ENCODE results near the gene ICAM2.
A peak's percentile ranks its signal among the peaks of the same experiment; 100 is the strongest.

Gene ICAM2

DNA sequence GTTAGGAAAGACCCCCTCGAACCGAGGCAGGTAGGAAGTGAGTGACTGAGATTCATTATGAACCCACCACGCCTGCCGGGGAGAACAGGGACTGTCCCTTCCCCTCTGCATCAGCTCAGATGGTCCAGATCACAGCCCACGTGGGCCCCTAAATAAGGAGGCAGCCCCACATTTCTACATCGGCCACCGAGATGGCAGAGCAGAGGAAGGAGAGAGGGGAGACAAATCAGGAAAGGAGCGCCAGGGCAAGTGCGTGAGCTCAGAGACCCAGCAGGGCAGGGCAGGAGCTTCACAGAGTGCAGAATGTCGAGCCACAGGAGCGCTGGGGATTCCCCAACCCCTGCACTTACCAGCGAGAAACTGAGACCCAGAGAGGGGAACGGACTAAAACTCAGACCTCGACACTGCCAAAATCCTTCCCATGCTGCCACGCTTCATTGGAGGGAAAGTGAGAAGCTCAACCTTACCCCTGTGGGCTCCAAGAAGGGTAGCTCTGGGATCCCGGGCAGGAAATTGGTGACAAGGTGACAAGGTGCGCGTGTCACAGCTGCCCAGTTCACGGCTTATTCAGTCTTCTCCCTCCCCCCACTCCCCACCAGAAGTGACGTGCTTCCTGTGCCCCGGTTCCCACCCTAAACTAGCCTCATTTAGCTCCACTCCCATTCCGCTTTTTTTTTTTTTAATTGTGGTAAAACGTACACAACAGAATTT lies at the start of gene ICAM2:
Gene ICAM2 (minus strand): TSS at position 578 of the 711 bp plus-strand sequence. CDS start 13,942 bp downstream, outside the sequence.
- peak; percentile 69 for DNase-seq (ENCODE audit: low read depth)

DNA sequence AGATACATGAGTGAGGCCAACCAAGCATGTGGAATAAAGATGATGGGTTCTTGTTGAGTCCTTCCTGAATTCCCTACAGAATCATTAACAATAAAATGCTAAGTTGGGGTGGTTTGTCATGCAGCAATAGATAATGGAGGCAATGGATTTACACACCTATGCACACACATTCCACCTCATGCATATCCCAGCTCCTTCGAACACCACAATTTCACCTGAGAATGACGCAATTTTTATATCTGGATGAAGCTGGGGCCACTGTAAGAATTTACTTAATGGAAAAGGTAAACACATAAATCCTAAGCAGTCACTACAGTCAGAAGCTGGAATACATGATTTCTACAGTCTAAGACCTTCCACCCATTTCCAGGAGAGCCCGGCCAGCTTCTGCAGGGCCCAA lies 49.8 kb upstream of the ICAM2 start:
- DNase-seq (ENCODE audit: low read depth): no peak

DNA sequence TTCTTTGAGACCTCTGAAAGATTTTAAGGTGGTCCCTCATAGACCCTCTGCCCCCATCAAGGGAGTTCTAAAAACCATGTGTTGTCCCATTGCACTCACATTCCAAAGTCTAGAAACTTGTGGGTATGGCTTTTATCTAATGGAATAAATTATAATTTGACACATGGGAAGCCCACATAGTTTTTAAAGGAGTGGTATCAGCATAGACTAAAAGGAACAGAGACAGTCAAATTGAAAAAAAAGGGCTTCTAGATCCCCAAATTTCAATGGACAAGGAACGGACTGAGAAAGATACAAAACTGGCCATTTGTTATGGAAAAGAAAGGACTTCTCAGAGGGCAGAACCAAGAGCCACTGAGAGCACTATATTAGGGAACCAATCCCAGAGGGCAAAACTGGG lies 48.7 kb upstream of the ICAM2 start:
- DNase-seq (ENCODE audit: low read depth): no peak

DNA sequence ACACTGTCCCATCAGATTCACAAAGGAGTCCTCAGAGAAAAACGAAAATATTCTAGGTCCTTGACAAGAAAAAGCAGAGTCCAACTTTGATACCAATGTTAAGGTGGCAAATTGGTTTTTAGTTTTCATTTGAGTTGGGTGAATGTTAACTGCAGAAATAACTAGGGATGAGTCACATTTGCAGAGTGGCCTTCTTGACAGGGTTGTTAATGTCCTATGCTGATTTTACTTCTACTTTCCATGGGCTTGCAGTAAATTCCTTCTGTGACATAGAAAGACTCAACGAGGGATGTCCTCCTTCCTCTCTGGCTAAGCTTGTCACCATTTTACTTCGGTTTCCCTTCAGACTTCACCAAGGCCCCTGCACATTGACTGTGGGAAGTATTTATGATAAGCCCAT lies 47.2 kb upstream of the ICAM2 start:
- no peak for DNase-seq (ENCODE audit: low read depth)

GRCh38 chr17:64066716-64067115 lies 46.3 kb upstream of the ICAM2 start:
- no peak for DNase-seq (ENCODE audit: low read depth)

DNA sequence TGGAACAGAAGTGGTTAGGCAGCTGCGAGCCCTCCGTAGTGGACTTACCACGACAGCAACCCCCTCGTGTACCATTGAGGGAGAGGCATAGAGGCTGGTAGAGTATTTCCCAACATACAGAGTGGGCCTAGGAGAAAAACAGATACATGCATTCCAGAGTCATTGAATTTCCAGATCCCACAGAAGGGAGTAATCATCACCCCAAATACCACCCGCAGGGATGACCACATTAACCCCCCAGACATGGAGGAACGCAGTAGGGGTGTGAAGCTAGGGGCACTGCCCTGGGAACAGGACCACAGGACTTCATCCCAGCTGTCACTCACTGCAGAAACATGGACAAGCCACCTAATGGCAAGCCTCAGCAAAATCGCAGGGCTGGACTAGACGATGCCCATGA lies 44.7 kb upstream of the ICAM2 start:
- no peak for DNase-seq (ENCODE audit: low read depth)

GRCh38 chr17:64064331-64064730 lies 43.9 kb upstream of the ICAM2 start:
- no peak for DNase-seq (ENCODE audit: low read depth)

DNA sequence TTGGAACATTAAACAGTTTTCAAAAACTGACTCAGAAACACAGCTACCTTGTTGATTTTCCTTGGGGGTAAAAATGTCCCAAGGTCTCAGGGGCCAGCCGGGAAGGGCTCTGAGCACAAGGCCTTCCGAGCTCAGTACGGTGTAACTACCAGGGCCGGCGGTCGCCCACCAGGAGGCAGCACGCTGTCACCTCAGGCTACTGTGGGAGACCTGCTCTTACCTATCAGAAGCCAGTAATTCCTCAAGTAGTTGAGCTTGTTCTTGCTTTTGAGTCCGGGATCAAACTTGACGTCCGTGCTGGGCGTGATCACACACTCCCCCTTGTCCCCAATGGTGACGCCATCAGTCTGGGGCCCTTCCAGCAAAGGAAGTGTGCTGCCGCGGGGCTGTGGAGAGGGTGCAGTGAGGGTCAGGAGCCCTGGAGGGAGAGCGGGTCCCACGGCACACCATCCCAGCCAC lies 43.4 kb upstream of the ICAM2 start:
- DNase-seq (ENCODE audit: low read depth): no peak

DNA sequence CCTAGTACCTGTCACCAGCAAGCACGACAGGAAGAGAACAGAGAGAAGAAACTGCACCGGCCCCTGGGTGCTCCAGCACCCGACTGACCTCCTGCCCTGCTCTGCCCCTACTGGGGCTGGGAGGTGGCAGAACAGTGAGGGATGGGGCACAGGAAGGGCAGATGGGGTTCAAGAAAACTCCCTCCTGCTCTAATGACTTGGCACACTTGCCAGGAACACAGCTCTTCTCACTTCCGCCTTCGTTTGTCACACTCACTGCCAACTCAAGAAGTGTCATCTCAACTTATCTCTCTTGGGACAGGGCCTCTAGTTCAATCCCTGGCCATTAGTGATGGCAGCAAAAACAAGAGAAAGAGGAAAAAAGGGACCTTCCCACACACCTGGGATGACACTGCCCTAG lies 42.7 kb upstream of the ICAM2 start:
- DNase-seq (ENCODE audit: low read depth): no peak

GRCh38 chr17:64061178-64061898 lies 40.9 kb upstream of the ICAM2 start:
- no peak for DNase-seq (ENCODE audit: low read depth)

DNA sequence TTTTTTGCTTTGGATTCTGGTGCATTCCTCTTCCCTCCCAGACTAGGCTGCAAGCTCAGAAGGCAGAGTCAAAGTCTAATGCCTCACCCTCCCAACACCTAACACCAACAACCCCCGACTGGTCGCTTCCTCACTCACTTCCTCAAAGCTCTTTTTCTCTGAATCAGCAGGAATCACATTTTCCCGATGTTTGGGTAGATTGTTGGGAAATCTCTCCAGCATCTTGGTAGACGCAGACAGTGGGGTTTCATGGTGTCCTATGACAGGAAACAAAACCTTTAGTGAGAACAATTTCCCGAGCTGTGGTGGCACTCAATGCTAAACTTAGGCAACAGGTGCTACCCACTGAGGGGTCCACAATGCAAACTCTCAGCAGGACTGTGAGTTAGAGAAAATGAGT lies 39.9 kb upstream of the ICAM2 start:
- no peak for DNase-seq (ENCODE audit: low read depth)

- DNase-seq (ENCODE audit: low read depth): no peak
These were observed 39.3 kb upstream of the ICAM2 start for GRCh38 chr17:64059756-64060155.

- no peak for DNase-seq (ENCODE audit: low read depth)
These were observed 38.2 kb upstream of the ICAM2 start for GRCh38 chr17:64058621-64059020.

- no peak for DNase-seq (ENCODE audit: low read depth)
These were observed 37.3 kb upstream of the ICAM2 start for GRCh38 chr17:64057701-64058263.

- no peak for DNase-seq (ENCODE audit: low read depth)
These were observed 36.0 kb upstream of the ICAM2 start for GRCh38 chr17:64056269-64057005.

DNA sequence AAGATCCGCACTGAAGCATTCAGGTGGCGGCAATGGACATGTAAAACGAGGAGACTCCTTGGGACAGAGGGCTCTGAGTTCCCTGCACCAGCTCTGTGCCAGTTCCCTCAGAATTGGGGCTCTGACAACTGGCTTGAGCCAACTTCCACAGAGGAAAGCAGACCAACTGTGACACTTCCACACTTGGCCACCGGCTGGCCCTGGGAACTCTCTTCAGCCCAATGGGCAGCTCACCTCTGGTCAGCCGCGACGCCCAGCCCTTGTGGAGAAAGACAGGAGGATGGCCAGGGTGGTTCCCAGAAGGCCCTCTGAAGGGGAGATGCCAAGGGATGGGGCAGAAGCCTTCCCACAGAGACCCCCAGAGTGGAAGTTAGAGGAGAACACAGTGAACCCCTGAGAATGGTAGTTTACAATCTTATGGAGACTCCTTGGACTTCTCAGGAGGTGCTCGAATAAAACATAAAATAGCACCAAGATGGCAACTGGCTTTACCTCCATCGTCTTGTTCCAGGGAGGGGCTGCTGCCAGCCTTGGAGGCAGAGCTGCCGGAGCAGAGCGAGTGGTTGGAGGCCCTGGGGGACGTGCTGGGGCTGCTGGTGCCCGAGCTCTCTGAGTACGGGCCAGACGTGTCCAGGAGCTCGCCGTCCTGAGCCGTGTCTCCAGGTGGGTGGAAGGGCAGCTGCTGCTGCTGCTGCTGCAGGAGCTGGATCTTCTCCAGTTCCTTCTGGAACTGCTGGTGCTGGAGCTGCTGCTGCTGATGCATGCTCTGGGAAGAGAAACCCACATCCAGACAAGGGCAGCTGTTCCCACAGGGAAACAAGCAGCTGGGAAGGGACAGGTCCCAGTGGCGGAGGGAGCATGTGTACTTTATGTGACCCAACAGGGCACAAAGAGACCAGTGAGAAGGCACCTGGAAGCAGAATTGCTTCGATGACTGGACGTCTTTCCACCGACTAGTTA lies 35.0 kb upstream of the ICAM2 start:
- no peak for DNase-seq (ENCODE audit: low read depth)

DNA sequence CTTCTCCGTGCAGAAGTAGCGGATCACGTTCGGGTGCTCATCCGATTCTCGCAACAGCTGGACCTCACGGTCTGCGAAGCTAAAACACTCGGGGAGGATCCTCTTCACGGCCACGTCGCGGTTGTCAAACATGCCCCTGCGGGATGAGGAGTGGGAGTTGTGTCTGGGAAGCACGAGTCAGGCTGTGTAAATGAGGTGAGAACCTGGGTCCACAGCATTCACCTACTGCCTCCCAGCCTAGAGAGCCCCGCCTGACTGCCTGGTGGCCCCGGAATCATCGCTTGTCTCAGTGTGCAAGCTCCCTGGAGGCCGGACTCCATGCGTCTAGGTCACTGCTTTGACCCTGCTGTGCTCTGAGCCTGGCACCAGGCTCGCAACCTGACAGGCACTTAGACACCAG lies 33.9 kb upstream of the ICAM2 start:
- DNase-seq (ENCODE audit: low read depth): no peak

GRCh38 chr17:64053101-64053500 lies 32.7 kb upstream of the ICAM2 start:
- DNase-seq (ENCODE audit: low read depth): no peak

- DNase-seq (ENCODE audit: low read depth): no peak
These were observed 30.7 kb upstream of the ICAM2 start for GRCh38 chr17:64051153-64051552.

DNA sequence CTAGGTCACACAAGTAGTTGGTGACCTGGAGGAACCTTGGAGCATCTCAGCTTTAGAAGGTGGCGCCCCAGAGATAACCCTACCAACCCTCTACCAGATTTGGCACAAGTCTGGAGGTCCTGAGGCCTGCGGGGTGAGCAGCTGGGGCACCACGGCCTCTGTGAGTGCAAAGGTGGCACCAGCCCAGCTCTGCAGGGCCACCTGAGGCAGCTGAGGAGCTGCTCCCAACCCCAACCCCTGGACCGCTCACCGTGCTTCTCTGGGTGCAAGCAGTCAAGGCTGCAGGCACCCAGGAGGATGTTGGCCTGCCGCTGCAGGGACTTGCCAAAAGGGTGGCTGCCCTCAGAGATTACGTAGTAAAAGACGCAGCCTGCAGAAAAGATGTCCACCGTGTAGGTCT lies 28.4 kb upstream of the ICAM2 start:
- no peak for DNase-seq (ENCODE audit: low read depth)

DNA sequence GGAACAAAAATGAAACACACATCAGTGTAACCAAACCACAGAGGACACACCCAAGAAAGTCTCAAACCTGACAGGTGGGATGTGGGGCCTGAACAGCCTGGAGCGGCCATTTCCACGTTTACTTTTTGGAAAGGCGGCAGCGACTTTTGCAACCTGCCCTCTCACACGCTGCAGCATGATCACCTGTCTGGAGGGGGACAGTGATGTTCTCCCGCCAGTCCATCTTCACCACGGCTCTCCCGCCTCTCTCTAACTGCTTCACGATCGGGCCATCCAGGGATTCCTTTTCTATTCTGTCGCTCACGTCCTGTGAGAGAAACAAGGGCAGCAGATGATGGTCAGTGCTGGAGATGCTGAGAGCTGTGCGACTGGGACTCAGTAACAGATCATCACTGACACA lies 24.7 kb upstream of the ICAM2 start:
- no peak for DNase-seq (ENCODE audit: low read depth)

Data from stimulated activated CD8-positive, alpha-beta memory T cell treated with anti-CD3 and anti-CD28 coated beads, Interleukin-7, amount 100 ng/mL, for 24 hours (primary cell).